ENCODE measurements around the gene EHD4. TPM values are rescaled to one million over a fixed set of nuclear protein-coding genes. Genes with fewer than 3 reads are reported as not detected.

EHD4 gene
- total and polyA plus RNA-seq, 9 donors = 8.8 to 23.3 (median 13.7) TPM

- H3K27ac ChIP-seq = no peak overlapping the region
- no peaks in the 10 kb centered on the region for H3K27me3 ChIP-seq
- WGBS, 3 donors = 38 to 84% (median 63%) methylated on average over 3 of the region's 3 CpGs
- TF ChIP-seq EP300 (IDR thresholded peaks at IDR 0.05) (no peak), POLR2A (IDR thresholded peaks at IDR 0.05) (no peak)
- TF ChIP-seq, protein P1, sequence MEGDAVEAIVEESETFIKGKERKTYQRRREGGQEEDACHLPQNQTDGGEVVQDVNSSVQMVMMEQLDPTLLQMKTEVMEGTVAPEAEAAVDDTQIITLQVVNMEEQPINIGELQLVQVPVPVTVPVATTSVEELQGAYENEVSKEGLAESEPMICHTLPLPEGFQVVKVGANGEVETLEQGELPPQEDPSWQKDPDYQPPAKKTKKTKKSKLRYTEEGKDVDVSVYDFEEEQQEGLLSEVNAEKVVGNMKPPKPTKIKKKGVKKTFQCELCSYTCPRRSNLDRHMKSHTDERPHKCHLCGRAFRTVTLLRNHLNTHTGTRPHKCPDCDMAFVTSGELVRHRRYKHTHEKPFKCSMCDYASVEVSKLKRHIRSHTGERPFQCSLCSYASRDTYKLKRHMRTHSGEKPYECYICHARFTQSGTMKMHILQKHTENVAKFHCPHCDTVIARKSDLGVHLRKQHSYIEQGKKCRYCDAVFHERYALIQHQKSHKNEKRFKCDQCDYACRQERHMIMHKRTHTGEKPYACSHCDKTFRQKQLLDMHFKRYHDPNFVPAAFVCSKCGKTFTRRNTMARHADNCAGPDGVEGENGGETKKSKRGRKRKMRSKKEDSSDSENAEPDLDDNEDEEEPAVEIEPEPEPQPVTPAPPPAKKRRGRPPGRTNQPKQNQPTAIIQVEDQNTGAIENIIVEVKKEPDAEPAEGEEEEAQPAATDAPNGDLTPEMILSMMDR (IDR thresholded peaks at IDR 0.05) = no peak
- intact Hi-C loops (cut with DNase I) = loop anchor here in 1 of 4 donors (2.0 kb wide), 1 partner anchor 49 kb away; no protein-coding TSS in a partner anchor
- no peak overlapping the region for H3K4me3 ChIP-seq
- H3K36me3 ChIP-seq = no peaks in the 10 kb centered on the region
- H3K4me1 ChIP-seq (ENCODE audit: insufficient read depth) = no peaks in the 10 kb centered on the region
- H3K9me3 ChIP-seq = no peaks in the 10 kb centered on the region
- no peak for DNase-seq
Measured at GRCh38 chr15:41997845-41998244, 25.5 kb upstream of the EHD4 start.

- intact Hi-C loops (cut with DNase I) = no loop called here
- Histone ChIP-seq H3K27ac (no peak overlapping the region), H3K4me3 (no peak overlapping the region), H3K4me1 (ENCODE audit: insufficient read depth) (no peaks in the 10 kb centered on the region), H3K9me3 (no peaks in the 10 kb centered on the region), H3K36me3 (no peaks in the 10 kb centered on the region), H3K27me3 (no peaks in the 10 kb centered on the region)
- WGBS, 3 donors = 88 to 93% (median 90%) methylated on average over 13 of the region's 13 CpGs
- TF ChIP-seq POLR2A (IDR thresholded peaks at IDR 0.05) (no peak), EP300 (IDR thresholded peaks at IDR 0.05) (no peak)
- TF ChIP-seq, protein P1 (IDR thresholded peaks at IDR 0.05) = no peak
- DNase-seq = no peak
Measured at GRCh38 chr15:41996921-41997592, 24.7 kb upstream of the EHD4 start.

DNA sequence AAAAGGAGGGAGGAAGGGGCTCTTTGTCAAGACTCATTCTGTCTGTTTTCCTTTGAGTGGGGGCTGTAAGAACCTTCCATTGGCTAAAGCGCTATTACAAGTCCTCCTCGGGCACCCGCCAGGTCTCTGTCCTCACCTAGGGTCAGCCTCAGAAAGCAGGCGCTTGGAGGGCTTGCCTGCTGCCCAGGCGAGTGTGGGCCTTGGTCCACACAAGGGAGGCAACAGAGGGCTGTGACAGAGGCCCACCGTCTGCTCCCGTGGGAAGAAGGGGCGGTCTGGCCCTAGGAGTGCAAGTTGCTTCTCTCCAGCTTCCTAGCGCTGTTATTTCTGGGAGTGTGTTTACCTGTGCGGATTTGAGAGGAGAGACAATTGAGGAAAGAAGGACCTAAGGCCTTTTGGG lies 24.0 kb upstream of the EHD4 start:
- Histone ChIP-seq H3K27me3 (no peaks in the 10 kb centered on the region), H3K4me1 (ENCODE audit: insufficient read depth) (no peaks in the 10 kb centered on the region), H3K36me3 (no peaks in the 10 kb centered on the region), H3K4me3 (no peak overlapping the region), H3K9me3 (no peaks in the 10 kb centered on the region), H3K27ac (no peak overlapping the region)
- intact Hi-C loops (cut with DNase I) = no loop called here
- TF ChIP-seq, protein P1 (IDR thresholded peaks at IDR 0.05) = no peak
- no peak for TF ChIP-seq EP300 (IDR thresholded peaks at IDR 0.05)
- TF ChIP-seq POLR2A (IDR thresholded peaks at IDR 0.05) = no peak
- DNase-seq = no peak
- WGBS, 3 donors = 89 to 94% (median 89%) methylated on average over 10 of the region's 10 CpGs

GRCh38 chr15:41995476-41995855 lies 23.1 kb upstream of the EHD4 start:
- no peak for DNase-seq
- Histone ChIP-seq H3K36me3 (no peaks in the 10 kb centered on the region), H3K27ac (no peak overlapping the region), H3K4me3 (no peak overlapping the region), H3K4me1 (ENCODE audit: insufficient read depth) (no peaks in the 10 kb centered on the region), H3K27me3 (no peaks in the 10 kb centered on the region), H3K9me3 (no peaks in the 10 kb centered on the region)
- intact Hi-C loops (cut with DNase I) = no loop called here
- TF ChIP-seq POLR2A (IDR thresholded peaks at IDR 0.05) (no peak), EP300 (IDR thresholded peaks at IDR 0.05) (no peak)
- TF ChIP-seq, protein P1 (IDR thresholded peaks at IDR 0.05) = no peak
- 94 to 99% (median 97%) methylated on average over 7 of the region's 7 CpGs for WGBS, 3 donors

All from ovary (tissue), 9 donors.